ENCODE measurements around the gene FHAD1. TPM values are rescaled to one million over a fixed set of nuclear protein-coding genes. Genes with fewer than 3 reads are reported as not detected.

The FHAD1 gene
- total RNA-seq, 3 donors from 2014 or later (not counting 1 experiment from before 2014, with no cell fraction given), result 0.72 to 1.9 (median 1.7) TPM

DNA sequence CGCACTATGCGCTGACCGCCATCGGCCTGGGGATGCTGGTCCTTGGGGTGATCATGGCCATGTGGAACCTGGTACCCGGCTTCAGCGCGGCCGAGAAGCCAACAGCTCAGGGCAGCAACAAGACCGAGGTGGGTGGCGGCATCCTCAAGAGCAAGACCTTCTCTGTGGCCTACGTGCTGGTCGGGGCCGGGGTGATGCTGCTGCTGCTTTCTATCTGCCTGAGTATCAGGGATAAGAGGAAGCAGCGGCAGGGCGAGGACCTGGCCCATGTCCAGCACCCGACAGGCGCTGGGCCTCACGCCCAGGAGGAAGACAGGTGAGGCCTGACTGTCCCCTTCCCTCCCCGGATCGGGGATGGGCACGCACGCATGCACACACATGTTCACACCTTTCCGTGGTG, 31.9 kb upstream of the FHAD1 start:
- H3K27ac ChIP-seq (ENCODE audit: low read length), result no peak overlapping the region
- peaks cover 25% of the 10 kb centered on the region in 2 donors for H3K4me1 Mint-ChIP-seq
- H3K4me1 ChIP-seq (ENCODE audit: control insufficient read depth, insufficient read depth, low read length), result peaks cover 14% of the 10 kb centered on the region
- intact Hi-C loops (cut with micrococcal nuclease), result no loop called here
- no peak overlapping the region for H3K27ac Mint-ChIP-seq
- no peaks in the 10 kb centered on the region for H3K27me3 ChIP-seq (ENCODE audit: control insufficient read depth, insufficient read depth, low read length)
- H3K36me3 ChIP-seq (ENCODE audit: control insufficient read depth, insufficient read depth, low read length), result no peaks in the 10 kb centered on the region
- TF ChIP-seq, protein P1, sequence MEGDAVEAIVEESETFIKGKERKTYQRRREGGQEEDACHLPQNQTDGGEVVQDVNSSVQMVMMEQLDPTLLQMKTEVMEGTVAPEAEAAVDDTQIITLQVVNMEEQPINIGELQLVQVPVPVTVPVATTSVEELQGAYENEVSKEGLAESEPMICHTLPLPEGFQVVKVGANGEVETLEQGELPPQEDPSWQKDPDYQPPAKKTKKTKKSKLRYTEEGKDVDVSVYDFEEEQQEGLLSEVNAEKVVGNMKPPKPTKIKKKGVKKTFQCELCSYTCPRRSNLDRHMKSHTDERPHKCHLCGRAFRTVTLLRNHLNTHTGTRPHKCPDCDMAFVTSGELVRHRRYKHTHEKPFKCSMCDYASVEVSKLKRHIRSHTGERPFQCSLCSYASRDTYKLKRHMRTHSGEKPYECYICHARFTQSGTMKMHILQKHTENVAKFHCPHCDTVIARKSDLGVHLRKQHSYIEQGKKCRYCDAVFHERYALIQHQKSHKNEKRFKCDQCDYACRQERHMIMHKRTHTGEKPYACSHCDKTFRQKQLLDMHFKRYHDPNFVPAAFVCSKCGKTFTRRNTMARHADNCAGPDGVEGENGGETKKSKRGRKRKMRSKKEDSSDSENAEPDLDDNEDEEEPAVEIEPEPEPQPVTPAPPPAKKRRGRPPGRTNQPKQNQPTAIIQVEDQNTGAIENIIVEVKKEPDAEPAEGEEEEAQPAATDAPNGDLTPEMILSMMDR (IDR thresholded peaks at IDR 0.05), result no peak
- ATAC-seq (no peak), DNase-seq (no peak)
- H3K27me3 Mint-ChIP-seq (ENCODE audit: low read depth in 2 of 2), result no peaks in the 10 kb centered on the region
- H3K36me3 Mint-ChIP-seq, result no peaks in the 10 kb centered on the region
- no peak overlapping the region for H3K4me3 ChIP-seq (ENCODE audit: low read length)
- no peaks in the 10 kb centered on the region for H3K9me3 Mint-ChIP-seq
- H3K9me3 ChIP-seq (ENCODE audit: control insufficient read depth, insufficient read depth, low read length), result no peaks in the 10 kb centered on the region
- 94% methylated on average over 23 of the region's 23 CpGs for WGBS (ENCODE audit: insufficient coverage)
- H3K4me3 Mint-ChIP-seq, result no peak overlapping the region

DNA sequence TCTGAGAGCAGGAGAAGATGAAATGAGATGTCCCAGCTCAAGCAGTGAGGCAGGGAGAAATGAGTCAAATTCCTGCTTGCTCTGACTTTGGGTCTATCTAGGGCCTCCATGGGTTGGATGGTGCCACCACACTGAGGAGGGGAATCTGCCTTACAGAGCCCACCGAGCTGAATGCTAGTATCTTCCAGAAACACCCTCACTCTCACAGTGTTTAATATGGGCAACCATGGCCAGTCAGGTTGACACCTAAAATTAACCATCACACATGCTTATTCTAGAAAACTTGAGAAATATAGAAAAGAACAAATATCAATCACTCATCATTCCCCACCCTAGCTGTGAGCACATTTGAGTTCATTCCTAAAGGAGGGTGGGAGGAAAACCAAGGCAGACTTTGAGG, 29.4 kb upstream of the FHAD1 start:
- no peak overlapping the region for H3K4me3 Mint-ChIP-seq
- no peak for ATAC-seq

DNA sequence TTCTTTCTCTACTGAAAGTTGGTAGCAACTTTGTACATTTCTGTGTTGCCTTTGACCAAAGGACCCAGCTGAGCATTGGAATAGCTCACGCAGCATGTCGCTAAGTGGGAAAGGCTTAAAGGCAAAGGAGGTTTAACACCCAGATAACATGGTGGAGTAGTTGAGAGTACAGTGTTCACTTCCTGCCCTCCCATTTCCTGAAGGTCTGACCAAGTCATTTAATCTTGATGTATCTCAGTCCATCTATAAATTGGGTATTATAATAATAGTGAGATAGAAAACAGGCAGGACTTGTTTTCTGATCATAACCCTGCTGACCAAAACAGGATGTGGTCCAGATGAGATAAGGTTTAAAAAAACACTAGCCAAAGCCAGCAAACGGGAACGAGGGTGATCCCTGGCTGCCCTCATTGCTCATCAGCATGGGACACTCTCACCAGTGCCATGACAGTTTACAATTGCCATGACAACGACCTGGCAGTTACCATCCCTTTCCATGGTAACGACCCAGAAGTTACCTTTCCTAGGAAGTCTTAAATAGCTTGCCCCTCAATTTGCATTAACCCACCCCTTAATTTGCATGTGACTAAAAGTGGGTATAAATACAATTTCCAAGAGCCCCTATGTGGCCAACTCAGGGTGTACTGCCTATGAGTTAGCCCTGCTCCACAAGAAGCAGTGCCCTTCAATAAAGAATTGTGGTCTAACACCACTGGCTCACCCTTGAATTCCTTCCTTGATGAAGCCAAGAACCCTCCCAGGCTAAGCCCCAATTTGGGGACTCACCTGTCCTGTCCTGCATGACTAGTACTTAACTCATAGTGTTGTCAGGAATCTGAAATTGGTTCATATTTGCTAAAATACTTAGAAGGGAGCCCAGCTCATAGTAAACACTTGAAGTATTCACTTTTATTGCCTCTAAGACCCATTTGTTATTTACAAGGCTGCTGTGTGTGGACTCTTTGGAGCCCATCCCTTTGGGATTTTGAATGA, 28.4 kb upstream of the FHAD1 start:
- intact Hi-C loops (cut with micrococcal nuclease), result no loop called here
- ATAC-seq (peak; percentile 34 to 77 (median 73)), DNase-seq (peak in 1 of 2 donors; percentile 17)
- H3K4me3 ChIP-seq (ENCODE audit: low read length), result no peak overlapping the region
- WGBS (ENCODE audit: insufficient coverage), result 59% methylated on average over 6 of the region's 6 CpGs
- peaks cover 0 to 13% of the 10 kb centered on the region in 2 donors for H3K27me3 Mint-ChIP-seq (ENCODE audit: low read depth in 2 of 2)
- no peaks in the 10 kb centered on the region for H3K36me3 Mint-ChIP-seq
- peaks cover 25% of the 10 kb centered on the region in 2 donors for H3K4me1 Mint-ChIP-seq
- H3K27ac Mint-ChIP-seq, result peak overlapping the region; percentile 21 to 61
- no peaks in the 10 kb centered on the region for H3K9me3 Mint-ChIP-seq
- H3K4me1 ChIP-seq (ENCODE audit: control insufficient read depth, insufficient read depth, low read length), result peaks cover 14% of the 10 kb centered on the region
- no peaks in the 10 kb centered on the region for H3K36me3 ChIP-seq (ENCODE audit: control insufficient read depth, insufficient read depth, low read length)
- no peaks in the 10 kb centered on the region for H3K27me3 ChIP-seq (ENCODE audit: control insufficient read depth, insufficient read depth, low read length)
- TF ChIP-seq, protein P1 (IDR thresholded peaks at IDR 0.05), result no peak
- H3K27ac ChIP-seq (ENCODE audit: low read length), result no peak overlapping the region
- H3K4me3 Mint-ChIP-seq, result peak overlapping the region; percentile 17
- no peaks in the 10 kb centered on the region for H3K9me3 ChIP-seq (ENCODE audit: control insufficient read depth, insufficient read depth, low read length)

More for the DNA sequence above, 29.4 kb upstream of the FHAD1 start:
- TF ChIP-seq, protein P1 (IDR thresholded peaks at IDR 0.05), result no peak
- no peak for DNase-seq
- 75% methylated on average over 1 of the region's 1 CpG for WGBS (ENCODE audit: insufficient coverage)
- Histone ChIP-seq H3K9me3 (ENCODE audit: control insufficient read depth, insufficient read depth, low read length) (no peaks in the 10 kb centered on the region), H3K27ac (ENCODE audit: low read length) (no peak overlapping the region), H3K4me3 (ENCODE audit: low read length) (no peak overlapping the region), H3K4me1 (ENCODE audit: control insufficient read depth, insufficient read depth, low read length) (peaks cover 14% of the 10 kb centered on the region), H3K27me3 (ENCODE audit: control insufficient read depth, insufficient read depth, low read length) (no peaks in the 10 kb centered on the region), H3K36me3 (ENCODE audit: control insufficient read depth, insufficient read depth, low read length) (no peaks in the 10 kb centered on the region)
- Mint-ChIP-seq H3K36me3 (no peaks in the 10 kb centered on the region), H3K27ac (peak overlapping the region in 1 of 2 donors; percentile 61), H3K27me3 (ENCODE audit: low read depth in 2 of 2) (peaks cover 0 to 13% of the 10 kb centered on the region in 2 donors), H3K9me3 (no peaks in the 10 kb centered on the region), H3K4me1 (peaks cover 25% of the 10 kb centered on the region in 2 donors)
- intact Hi-C loops (cut with micrococcal nuclease), result no loop called here
